Measurements from ENCODE around the gene AKR7A3.

DNA sequence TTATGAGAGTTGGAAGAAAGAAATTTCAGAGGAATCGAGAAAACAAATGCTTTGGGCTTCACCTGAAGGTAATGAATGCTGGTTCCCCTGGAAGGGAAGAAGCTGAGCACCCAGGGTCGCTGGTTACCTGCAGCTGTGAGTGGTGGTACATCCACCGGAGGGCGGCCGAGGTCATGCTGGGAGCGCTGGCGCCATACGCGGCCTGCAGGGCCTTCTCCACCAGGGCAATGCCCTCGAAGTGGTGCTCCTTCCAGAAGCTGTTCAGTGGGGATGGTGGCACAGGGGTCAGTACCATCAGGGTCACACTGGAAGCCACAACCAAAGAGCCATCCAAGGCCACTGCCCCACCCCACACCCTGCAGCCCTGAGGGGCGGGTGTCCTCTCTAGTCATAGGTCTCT, 20.1 kb downstream of the AKR7A3 start:
- TF ChIP-seq, protein P1, sequence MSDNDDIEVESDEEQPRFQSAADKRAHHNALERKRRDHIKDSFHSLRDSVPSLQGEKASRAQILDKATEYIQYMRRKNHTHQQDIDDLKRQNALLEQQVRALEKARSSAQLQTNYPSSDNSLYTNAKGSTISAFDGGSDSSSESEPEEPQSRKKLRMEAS (IDR thresholded peaks at IDR 0.05; ENCODE audit: low read depth), result no peak
- TF ChIP-seq RCOR1 (IDR thresholded peaks at IDR 0.05; ENCODE audit: low read length) (no peak), TEAD4 (IDR thresholded peaks at IDR 0.05; ENCODE audit: borderline replicate concordance, insufficient read depth) (no peak), GABPA (IDR thresholded peaks at IDR 0.05; ENCODE audit: low read depth) (no peak), TCF12 (IDR thresholded peaks at IDR 0.05) (no peak), REST (IDR thresholded peaks at IDR 0.05; ENCODE audit: low read depth, low read length) (no peak), POLR2AphosphoS5 (IDR thresholded peaks at IDR 0.05; ENCODE audit: low read depth, low read length) (no peak), SIN3A (IDR thresholded peaks at IDR 0.05; ENCODE audit: borderline replicate concordance, low read depth, low read length) (no peak), EZH2phosphoT487 (IDR thresholded peaks at IDR 0.05; ENCODE audit: borderline replicate concordance, low read depth) (no peak), MXI1 (IDR thresholded peaks at IDR 0.05; ENCODE audit: low read depth, low read length) (no peak), NFIC (IDR thresholded peaks at IDR 0.05; ENCODE audit: borderline replicate concordance) (no peak), FOSL2 (IDR thresholded peaks at IDR 0.05; ENCODE audit: borderline replicate concordance, low read depth) (no peak), TAF1 (IDR thresholded peaks at IDR 0.05; ENCODE audit: borderline replicate concordance, low read depth, low read length) (no peak)
- TF ChIP-seq, protein P2, sequence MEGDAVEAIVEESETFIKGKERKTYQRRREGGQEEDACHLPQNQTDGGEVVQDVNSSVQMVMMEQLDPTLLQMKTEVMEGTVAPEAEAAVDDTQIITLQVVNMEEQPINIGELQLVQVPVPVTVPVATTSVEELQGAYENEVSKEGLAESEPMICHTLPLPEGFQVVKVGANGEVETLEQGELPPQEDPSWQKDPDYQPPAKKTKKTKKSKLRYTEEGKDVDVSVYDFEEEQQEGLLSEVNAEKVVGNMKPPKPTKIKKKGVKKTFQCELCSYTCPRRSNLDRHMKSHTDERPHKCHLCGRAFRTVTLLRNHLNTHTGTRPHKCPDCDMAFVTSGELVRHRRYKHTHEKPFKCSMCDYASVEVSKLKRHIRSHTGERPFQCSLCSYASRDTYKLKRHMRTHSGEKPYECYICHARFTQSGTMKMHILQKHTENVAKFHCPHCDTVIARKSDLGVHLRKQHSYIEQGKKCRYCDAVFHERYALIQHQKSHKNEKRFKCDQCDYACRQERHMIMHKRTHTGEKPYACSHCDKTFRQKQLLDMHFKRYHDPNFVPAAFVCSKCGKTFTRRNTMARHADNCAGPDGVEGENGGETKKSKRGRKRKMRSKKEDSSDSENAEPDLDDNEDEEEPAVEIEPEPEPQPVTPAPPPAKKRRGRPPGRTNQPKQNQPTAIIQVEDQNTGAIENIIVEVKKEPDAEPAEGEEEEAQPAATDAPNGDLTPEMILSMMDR (IDR thresholded peaks at IDR 0.05), result no peak
